Right lung (tissue), 5 donors: ENCODE results near the gene PODXL2. TPM values are rescaled to one million over a fixed set of nuclear protein-coding genes. Genes with fewer than 3 reads are reported as not detected.

Source experiments
- DNase-seq, 2 donors: peaks; one replicate each; pipeline ENCODE4 v3.0.0-alpha.2; 2013
- polyA plus RNA-seq, 5 donors: library from polyadenylated mRNA; unstranded; fragments of 120-200 nt; gene quantifications; one replicate each; pipeline versions ENCODE4 v1.2.1 to v1.2.3, GENCODE V29; 2013; ENCODE audit warnings: inconsistent platforms in 1 of 5, low replicate concordance in 1 of 5; ENCODE audit not compliant: insufficient read length in 5 of 5, insufficient read depth in 1 of 5

The PODXL2 gene
- polyA plus RNA-seq, 5 donors = 11.6 to 21.1 (median 14.1) TPM

GRCh38 chr3:127628426-127628787 is 578 bp upstream of the PODXL2 start:
- DNase-seq = no peak

GRCh38 chr3:127629467-127630403 is 750 bp downstream of the PODXL2 start:
- DNase-seq = no peak

- DNase-seq = no peak
Measured at GRCh38 chr3:127630811-127631714, 2.1 kb downstream of the PODXL2 start.

- DNase-seq = no peak
Measured at GRCh38 chr3:127632035-127632820, 3.2 kb downstream of the PODXL2 start.

- no peak for DNase-seq
Measured at GRCh38 chr3:127634653-127635052, 5.7 kb downstream of the PODXL2 start.

- no peak for DNase-seq
Measured at GRCh38 chr3:127637546-127637945, 8.6 kb downstream of the PODXL2 start.

GRCh38 chr3:127637971-127638370 is 9.0 kb downstream of the PODXL2 start:
- no peak for DNase-seq

- DNase-seq = no peak
Measured at GRCh38 chr3:127639173-127640041, 10.4 kb downstream of the PODXL2 start.

GRCh38 chr3:127640042-127640355 is 11.0 kb downstream of the PODXL2 start:
- no peak for DNase-seq

GRCh38 chr3:127644641-127645370 is 15.8 kb downstream of the PODXL2 start:
- DNase-seq = no peak

GRCh38 chr3:127645371-127646015 is 16.5 kb downstream of the PODXL2 start:
- DNase-seq = no peak

- no peak for DNase-seq
Measured at GRCh38 chr3:127646501-127647046, 17.6 kb downstream of the PODXL2 start.

GRCh38 chr3:127647166-127647844 is 18.3 kb downstream of the PODXL2 start:
- no peak for DNase-seq

- DNase-seq = no peak
Measured at GRCh38 chr3:127647845-127648204, 18.8 kb downstream of the PODXL2 start.

GRCh38 chr3:127650236-127650635 is 21.3 kb downstream of the PODXL2 start:
- no peak for DNase-seq

GRCh38 chr3:127651516-127652172 is 22.7 kb downstream of the PODXL2 start:
- no peak for DNase-seq

- peak in 1 of 2 donors; percentile 31 for DNase-seq
Measured at GRCh38 chr3:127652246-127652995, 23.4 kb downstream of the PODXL2 start.

GRCh38 chr3:127654374-127654773 is 25.4 kb downstream of the PODXL2 start:
- no peak for DNase-seq
